HEK293 (cell line): ENCODE data around the gene AFDN.

Experiments used
- CTCF ChIA-PET: fragments of 350-600 bp; formaldehyde crosslinking; extraction: SDS; loops from one replicate; lab custom pipeline; 2021; ENCODE audit warnings: antibody characterized with exemption; lab: Yijun Ruan, JAX
- POLR2A ChIA-PET: fragments of 300-600 bp; formaldehyde crosslinking; extraction: SDS; loops from one replicate; lab custom pipeline; 2020; ENCODE audit warnings: antibody characterized with exemption, inconsistent platforms; lab: Yijun Ruan, JAX
- H3K27ac ChIP-seq: fragments of 200-500 bp; sonication (Bioruptor generic); 2 replicates; pipeline ENCODE4 v1.5.1; 2014; ENCODE audit warnings: low read depth, low read length, control low read depth, inconsistent platforms; ENCODE audit errors: extremely low read depth
- H3K36me3 ChIP-seq, 2 experiments: fragments of 200-500 bp in 1 of 2; sonication (Bioruptor generic) in 1 of 2; 1 replicate in 1 of 2; 2 replicates in 1 of 2; pipeline ENCODE4 v1.5.1; 2014 to 2017; ENCODE audit warnings: inconsistent platforms in 2 of 2, low read length in 2 of 2; ENCODE audit not compliant: control insufficient read depth in 2 of 2, insufficient read depth in 1 of 2
- H3K4me1 ChIP-seq: fragments of 200-500 bp; sonication (Bioruptor generic); 2 replicates; pipeline ENCODE4 v1.5.1; 2014; ENCODE audit warnings: mild to moderate bottlenecking, low read length, inconsistent platforms; ENCODE audit not compliant: control insufficient read depth, insufficient read depth
- H3K4me3 ChIP-seq: 2 replicates; pipeline ENCODE4 v1.5.1; 2011; ENCODE audit warnings: low read depth, mild to moderate bottlenecking, control low read depth, low read length, moderate library complexity
- H3K9me3 ChIP-seq: fragments of 200-500 bp; sonication (Bioruptor generic); 2 replicates; pipeline ENCODE4 v1.5.1; 2014; ENCODE audit warnings: low read depth, low read length, inconsistent platforms; ENCODE audit not compliant: control insufficient read depth, insufficient read depth
- GFI1B ChIP-seq: fragments of 450-650 bp; formaldehyde crosslinking; IDR thresholded peaks from 2 replicates; pipeline ENCODE4 v1.5.1; 2016; ENCODE audit warnings: missing biosample characterization, missing genetic modification characterization
- GLIS1 ChIP-seq: fragments of 450-650 bp; formaldehyde crosslinking; IDR thresholded peaks from 2 replicates; pipeline ENCODE4 v1.5.1; 2016; ENCODE audit warnings: missing biosample characterization, missing genetic modification characterization
- MEIS1 ChIP-seq: sonication (generic); formaldehyde crosslinking; IDR thresholded peaks from 2 replicates; pipeline ENCODE4 v1.8.1; 2022; ENCODE audit warnings: missing genetic modification reagents, mild to moderate bottlenecking, borderline replicate concordance
- SP3 ChIP-seq: fragments of 450-650 bp; formaldehyde crosslinking; IDR thresholded peaks from 2 replicates; pipeline ENCODE4 v1.5.1; 2016; ENCODE audit warnings: missing biosample characterization, missing genetic modification characterization
- ZBTB1 ChIP-seq: fragments of 450-650 bp; formaldehyde crosslinking; IDR thresholded peaks from 2 replicates; pipeline ENCODE4 v1.5.1; 2016; ENCODE audit warnings: missing biosample characterization, missing genetic modification characterization
- ZBTB20 ChIP-seq: fragments of 450-650 bp; formaldehyde crosslinking; IDR thresholded peaks from 2 replicates; pipeline ENCODE4 v1.5.1; 2016; ENCODE audit warnings: missing biosample characterization, missing genetic modification characterization
- ZBTB8A ChIP-seq: fragments of 450-650 bp; formaldehyde crosslinking; IDR thresholded peaks from 2 replicates; pipeline ENCODE4 v1.5.1; 2016; ENCODE audit warnings: missing biosample characterization, missing genetic modification characterization
- ZNF169 ChIP-seq: fragments of 450-650 bp; formaldehyde crosslinking; IDR thresholded peaks from 2 replicates; pipeline ENCODE4 v1.5.1; 2016; ENCODE audit warnings: missing biosample characterization, missing genetic modification characterization
- ZNF211 ChIP-seq: fragments of 450-650 bp; formaldehyde crosslinking; IDR thresholded peaks from 2 replicates; pipeline ENCODE4 v1.5.1; 2016; ENCODE audit warnings: low read depth, missing biosample characterization, missing genetic modification characterization
- ZNF214 ChIP-seq: fragments of 450-650 bp; formaldehyde crosslinking; IDR thresholded peaks from 2 replicates; pipeline ENCODE4 v1.5.1; 2017; ENCODE audit warnings: missing biosample characterization, mild to moderate bottlenecking, missing genetic modification characterization, borderline replicate concordance
- ZNF292 ChIP-seq: fragments of 450-650 bp; formaldehyde crosslinking; IDR thresholded peaks from 2 replicates; pipeline ENCODE4 v1.5.1; 2016; ENCODE audit warnings: low read depth, missing biosample characterization, missing genetic modification characterization, borderline replicate concordance
- ZNF354C ChIP-seq: fragments of 450-650 bp; formaldehyde crosslinking; IDR thresholded peaks from 2 replicates; pipeline ENCODE4 v1.5.1; 2016; ENCODE audit warnings: missing biosample characterization, missing genetic modification characterization, low read depth, borderline replicate concordance
- ZNF366 ChIP-seq: fragments of 450-650 bp; formaldehyde crosslinking; conservative IDR thresholded peaks from 2 replicates; pipeline ENCODE4 v1.5.1; 2016; ENCODE audit warnings: missing biosample characterization, missing genetic modification characterization
- ZNF423 ChIP-seq: fragments of 450-650 bp; formaldehyde crosslinking; IDR thresholded peaks from 2 replicates; pipeline ENCODE4 v1.5.1; 2016; ENCODE audit warnings: missing biosample characterization, missing genetic modification characterization
- ZNF560 ChIP-seq: fragments of 450-650 bp; formaldehyde crosslinking; IDR thresholded peaks from 2 replicates; pipeline ENCODE4 v1.5.1; 2017; ENCODE audit warnings: missing biosample characterization, missing genetic modification characterization, borderline replicate concordance
- ZNF596 ChIP-seq: fragments of 450-650 bp; IDR thresholded peaks from 2 replicates; pipeline ENCODE4 v1.5.0; 2018; ENCODE audit warnings: missing biosample characterization, mild to moderate bottlenecking, missing genetic modification characterization, moderate library complexity
- ZNF610 ChIP-seq: fragments of 450-650 bp; formaldehyde crosslinking; IDR thresholded peaks from 2 replicates; pipeline ENCODE4 v1.5.1; 2016; ENCODE audit warnings: missing biosample characterization, missing genetic modification characterization, borderline replicate concordance
- ZNF707 ChIP-seq: fragments of 450-650 bp; formaldehyde crosslinking; IDR thresholded peaks from 2 replicates; pipeline ENCODE4 v1.5.1; 2016; ENCODE audit warnings: missing biosample characterization, missing genetic modification characterization
- ZNF76 ChIP-seq: fragments of 450-650 bp; formaldehyde crosslinking; IDR thresholded peaks from 2 replicates; pipeline ENCODE4; 2016; ENCODE audit warnings: low read depth, missing biosample characterization, missing genetic modification characterization, borderline replicate concordance
- ZNF776 ChIP-seq: fragments of 450-650 bp; formaldehyde crosslinking; IDR thresholded peaks from 2 replicates; pipeline ENCODE4 v1.5.0; 2017; ENCODE audit warnings: missing biosample characterization, missing genetic modification characterization, borderline replicate concordance
- TF ChIP-seq, protein P1 (sequence below): fragments of 450-650 bp; formaldehyde crosslinking; IDR thresholded peaks from 2 replicates; pipeline ENCODE4 v1.5.1; 2016; ENCODE audit warnings: missing biosample characterization, missing genetic modification characterization, borderline replicate concordance
- TF ChIP-seq, protein P2 (sequence below): fragments of 450-650 bp; formaldehyde crosslinking; IDR thresholded peaks from 2 replicates; pipeline ENCODE4 v1.5.1; 2016; ENCODE audit warnings: missing biosample characterization, missing genetic modification characterization, low read depth
- TF ChIP-seq, protein P3 (sequence below): fragments of 450-650 bp; formaldehyde crosslinking; IDR thresholded peaks from 2 replicates; pipeline ENCODE4 v1.5.1; 2016; ENCODE audit warnings: missing biosample characterization, missing genetic modification characterization

AFDN gene

DNA sequence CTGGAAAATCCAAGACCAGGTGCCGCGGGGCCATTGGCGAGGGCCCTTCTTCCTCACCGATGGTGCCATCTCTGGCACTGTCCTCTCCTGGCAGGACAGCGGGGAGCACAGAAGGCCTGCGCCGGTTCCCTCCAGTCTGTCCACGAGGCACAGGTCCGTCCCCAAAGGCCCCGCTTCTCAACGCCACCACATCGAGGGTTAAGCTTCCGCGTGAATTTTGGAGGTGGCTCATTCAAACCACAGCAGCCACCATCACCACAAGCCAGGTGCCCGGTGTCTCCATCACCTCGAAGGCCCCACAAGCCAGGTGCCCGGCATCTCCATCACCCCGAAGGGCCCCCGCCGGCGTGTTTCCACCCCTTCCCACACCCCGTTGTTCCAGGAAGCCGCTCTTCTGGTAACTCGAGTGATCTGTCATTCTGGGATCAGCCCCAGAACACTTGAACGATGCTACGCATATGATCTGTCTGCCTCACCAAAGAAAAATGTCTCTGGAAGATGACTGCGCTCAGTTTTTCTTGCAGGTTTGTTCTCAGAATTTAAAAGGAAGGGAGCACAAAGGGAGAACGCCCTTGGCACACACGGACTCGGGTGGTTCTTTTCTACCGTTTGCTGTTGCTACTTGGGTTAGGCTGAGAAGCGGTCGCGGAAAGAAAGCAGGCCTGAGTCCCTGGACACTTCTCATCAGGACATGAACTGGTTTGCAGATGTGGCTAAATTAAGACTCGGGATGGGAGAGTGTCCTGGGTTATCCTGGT, 160.9 kb downstream of the AFDN start (continued):
- TF ChIP-seq ZNF214 (tag by site-specific recombination) (no peak), ZBTB1 (tag by site-specific recombination) (no peak)

DNA sequence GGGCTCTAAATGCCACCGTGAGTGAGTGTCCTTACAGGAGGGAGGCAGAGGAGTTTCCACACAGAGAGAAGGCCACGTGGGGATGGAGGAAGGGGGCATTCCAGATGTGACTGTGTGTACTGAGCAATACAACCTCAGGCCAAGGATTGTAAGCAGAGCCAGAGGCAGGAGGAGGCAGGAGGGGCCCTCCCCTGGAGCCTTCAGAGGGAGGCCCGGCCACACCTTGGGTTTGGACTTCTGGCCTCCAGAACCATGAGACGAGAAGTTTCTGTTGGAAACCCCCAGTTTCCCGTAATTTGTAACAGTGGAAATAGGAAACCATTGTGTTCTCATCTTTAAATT, 161.4 kb downstream of the AFDN start:
- Histone ChIP-seq H3K36me3 (no peaks in the 10 kb centered on the region), H3K4me1 (no peaks in the 10 kb centered on the region), H3K9me3 (no peaks in the 10 kb centered on the region), H3K4me3 (no peak overlapping the region), H3K27ac (no peak overlapping the region)
- CTCF ChIA-PET, result no interaction called here
- POLR2A ChIA-PET, result no interaction called here
- TF ChIP-seq, protein P1, sequence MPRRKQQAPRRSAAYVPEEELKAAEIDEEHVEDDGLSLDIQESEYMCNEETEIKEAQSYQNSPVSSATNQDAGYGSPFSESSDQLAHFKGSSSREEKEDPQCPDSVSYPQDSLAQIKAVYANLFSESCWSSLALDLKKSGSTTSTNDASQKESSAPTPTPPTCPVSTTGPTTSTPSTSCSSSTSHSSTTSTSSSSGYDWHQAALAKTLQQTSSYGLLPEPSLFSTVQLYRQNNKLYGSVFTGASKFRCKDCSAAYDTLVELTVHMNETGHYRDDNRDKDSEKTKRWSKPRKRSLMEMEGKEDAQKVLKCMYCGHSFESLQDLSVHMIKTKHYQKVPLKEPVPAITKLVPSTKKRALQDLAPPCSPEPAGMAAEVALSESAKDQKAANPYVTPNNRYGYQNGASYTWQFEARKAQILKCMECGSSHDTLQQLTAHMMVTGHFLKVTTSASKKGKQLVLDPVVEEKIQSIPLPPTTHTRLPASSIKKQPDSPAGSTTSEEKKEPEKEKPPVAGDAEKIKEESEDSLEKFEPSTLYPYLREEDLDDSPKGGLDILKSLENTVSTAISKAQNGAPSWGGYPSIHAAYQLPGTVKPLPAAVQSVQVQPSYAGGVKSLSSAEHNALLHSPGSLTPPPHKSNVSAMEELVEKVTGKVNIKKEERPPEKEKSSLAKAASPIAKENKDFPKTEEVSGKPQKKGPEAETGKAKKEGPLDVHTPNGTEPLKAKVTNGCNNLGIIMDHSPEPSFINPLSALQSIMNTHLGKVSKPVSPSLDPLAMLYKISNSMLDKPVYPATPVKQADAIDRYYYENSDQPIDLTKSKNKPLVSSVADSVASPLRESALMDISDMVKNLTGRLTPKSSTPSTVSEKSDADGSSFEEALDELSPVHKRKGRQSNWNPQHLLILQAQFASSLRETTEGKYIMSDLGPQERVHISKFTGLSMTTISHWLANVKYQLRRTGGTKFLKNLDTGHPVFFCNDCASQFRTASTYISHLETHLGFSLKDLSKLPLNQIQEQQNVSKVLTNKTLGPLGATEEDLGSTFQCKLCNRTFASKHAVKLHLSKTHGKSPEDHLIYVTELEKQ (tag by site-specific recombination), result no peak
- TF ChIP-seq, protein P2, sequence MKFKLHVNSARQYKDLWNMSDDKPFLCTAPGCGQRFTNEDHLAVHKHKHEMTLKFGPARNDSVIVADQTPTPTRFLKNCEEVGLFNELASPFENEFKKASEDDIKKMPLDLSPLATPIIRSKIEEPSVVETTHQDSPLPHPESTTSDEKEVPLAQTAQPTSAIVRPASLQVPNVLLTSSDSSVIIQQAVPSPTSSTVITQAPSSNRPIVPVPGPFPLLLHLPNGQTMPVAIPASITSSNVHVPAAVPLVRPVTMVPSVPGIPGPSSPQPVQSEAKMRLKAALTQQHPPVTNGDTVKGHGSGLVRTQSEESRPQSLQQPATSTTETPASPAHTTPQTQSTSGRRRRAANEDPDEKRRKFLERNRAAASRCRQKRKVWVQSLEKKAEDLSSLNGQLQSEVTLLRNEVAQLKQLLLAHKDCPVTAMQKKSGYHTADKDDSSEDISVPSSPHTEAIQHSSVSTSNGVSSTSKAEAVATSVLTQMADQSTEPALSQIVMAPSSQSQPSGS (tag by site-specific recombination), result no peak
- TF ChIP-seq MEIS1 (CRISPR knock-in tag) (no peak), ZNF707 (tag by site-specific recombination) (no peak), SP3 (no peak), ZNF366 (tag by site-specific recombination) (no peak), GFI1B (tag by site-specific recombination) (no peak), ZNF76 (tag by site-specific recombination) (no peak), ZNF211 (tag by site-specific recombination) (no peak), ZNF776 (no peak), ZNF610 (tag by site-specific recombination) (no peak), ZNF560 (tag by site-specific recombination) (no peak), ZNF169 (tag by site-specific recombination) (no peak), ZNF354C (no peak), ZBTB1 (tag by site-specific recombination) (no peak)

DNA sequence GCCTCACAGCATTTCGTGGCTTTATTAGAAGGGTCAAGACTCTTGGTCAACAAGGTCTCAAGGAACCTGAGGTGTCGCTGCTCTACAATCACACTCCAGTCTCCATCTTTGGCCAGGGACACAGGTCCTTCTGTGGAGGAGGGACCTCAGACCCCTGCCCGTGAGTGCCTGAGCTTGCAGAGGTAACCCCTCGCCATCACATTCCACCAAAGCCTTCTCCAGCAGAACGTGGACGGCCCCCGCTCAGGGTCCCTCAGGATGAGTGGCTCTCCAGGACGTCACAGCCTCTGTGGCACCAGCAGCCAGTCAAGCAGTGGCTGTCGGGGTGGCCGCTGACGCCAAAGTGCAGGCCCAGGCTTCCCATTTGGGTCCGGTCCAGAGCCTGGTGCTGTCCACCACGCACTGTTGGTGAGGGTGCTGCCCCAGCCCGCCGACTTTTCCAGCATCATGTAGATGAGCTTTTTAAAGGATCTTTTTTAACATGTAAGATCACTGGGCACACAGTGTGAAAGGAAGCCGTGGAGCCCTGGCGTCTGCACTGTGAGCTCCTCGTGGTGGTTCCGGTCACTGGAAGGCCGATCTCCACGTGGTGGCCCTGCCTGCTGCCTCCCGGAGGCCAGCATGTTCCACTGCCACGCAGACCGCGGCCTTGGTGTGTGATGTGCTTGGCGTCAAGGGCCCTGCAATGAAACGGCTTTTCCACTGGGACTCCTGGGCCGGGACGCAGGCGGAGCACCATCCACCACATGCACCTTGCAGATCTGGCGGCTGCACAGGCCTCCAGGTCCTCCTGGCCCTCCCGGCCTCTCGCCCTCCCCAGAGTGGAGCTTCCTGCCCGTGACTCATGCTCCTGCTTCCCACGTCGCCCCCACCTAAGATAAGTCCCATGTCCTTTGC, 162.5 kb downstream of the AFDN start:
- Histone ChIP-seq H3K36me3 (no peaks in the 10 kb centered on the region), H3K27ac (no peak overlapping the region), H3K4me3 (no peak overlapping the region), H3K9me3 (no peaks in the 10 kb centered on the region), H3K4me1 (no peaks in the 10 kb centered on the region)
- POLR2A ChIA-PET, result no interaction called here
- CTCF ChIA-PET, result interaction anchor here (0.6 kb wide), 2 partner anchors 22 to 56 kb away, joined by 3 read pairs; no protein-coding TSS in a partner anchor
- no peak for TF ChIP-seq ZBTB8A (tag by site-specific recombination)
- TF ChIP-seq GLIS1 (tag by site-specific recombination), result no peak
- TF ChIP-seq, protein P3, sequence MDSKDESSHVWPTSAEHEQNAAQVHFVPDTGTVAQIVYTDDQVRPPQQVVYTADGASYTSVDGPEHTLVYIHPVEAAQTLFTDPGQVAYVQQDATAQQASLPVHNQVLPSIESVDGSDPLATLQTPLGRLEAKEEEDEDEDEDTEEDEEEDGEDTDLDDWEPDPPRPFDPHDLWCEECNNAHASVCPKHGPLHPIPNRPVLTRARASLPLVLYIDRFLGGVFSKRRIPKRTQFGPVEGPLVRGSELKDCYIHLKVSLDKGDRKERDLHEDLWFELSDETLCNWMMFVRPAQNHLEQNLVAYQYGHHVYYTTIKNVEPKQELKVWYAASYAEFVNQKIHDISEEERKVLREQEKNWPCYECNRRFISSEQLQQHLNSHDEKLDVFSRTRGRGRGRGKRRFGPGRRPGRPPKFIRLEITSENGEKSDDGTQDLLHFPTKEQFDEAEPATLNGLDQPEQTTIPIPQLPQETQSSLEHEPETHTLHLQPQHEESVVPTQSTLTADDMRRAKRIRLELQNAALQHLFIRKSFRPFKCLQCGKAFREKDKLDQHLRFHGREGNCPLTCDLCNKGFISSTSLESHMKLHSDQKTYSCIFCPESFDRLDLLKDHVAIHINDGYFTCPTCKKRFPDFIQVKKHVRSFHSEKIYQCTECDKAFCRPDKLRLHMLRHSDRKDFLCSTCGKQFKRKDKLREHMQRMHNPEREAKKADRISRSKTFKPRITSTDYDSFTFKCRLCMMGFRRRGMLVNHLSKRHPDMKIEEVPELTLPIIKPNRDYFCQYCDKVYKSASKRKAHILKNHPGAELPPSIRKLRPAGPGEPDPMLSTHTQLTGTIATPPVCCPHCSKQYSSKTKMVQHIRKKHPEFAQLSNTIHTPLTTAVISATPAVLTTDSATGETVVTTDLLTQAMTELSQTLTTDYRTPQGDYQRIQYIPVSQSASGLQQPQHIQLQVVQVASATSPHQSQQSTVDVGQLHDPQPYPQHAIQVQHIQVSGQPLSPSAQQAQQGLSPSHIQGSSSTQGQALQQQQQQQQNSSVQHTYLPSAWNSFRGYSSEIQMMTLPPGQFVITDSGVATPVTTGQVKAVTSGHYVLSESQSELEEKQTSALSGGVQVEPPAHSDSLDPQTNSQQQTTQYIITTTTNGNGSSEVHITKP, result no peak
- no peak for TF ChIP-seq ZBTB20 (tag by site-specific recombination)
- TF ChIP-seq ZNF292 (tag by site-specific recombination), result no peak
- no peak for TF ChIP-seq ZNF596 (tag by site-specific recombination)
- TF ChIP-seq ZNF423 (tag by site-specific recombination), result no peak
